GM12878 (cell line): ENCODE results near the gene CSNK1G2. TPM values are rescaled to one million over a fixed set of nuclear protein-coding genes. Genes with fewer than 3 reads are reported as not detected.

Source experiments
- BACH1 ChIP-seq: fragments of 450-650 bp; IDR thresholded peaks from 2 replicates; pipeline ENCODE4 v1.6.1; 2017; ENCODE audit warnings: mild to moderate bottlenecking, borderline replicate concordance
- KDM1A ChIP-seq: fragments of 200-600 bp; sonication (generic); IDR thresholded peaks from 2 replicates; pipeline ENCODE4 v1.6.1; 2016; ENCODE audit warnings: borderline replicate concordance
- NFYA ChIP-seq: IDR thresholded peaks from 2 replicates; pipeline ENCODE4 v1.6.1; 2011; ENCODE audit warnings: low read depth, mild to moderate bottlenecking, low read length, improper control_type of control experiment, borderline replicate concordance
- NFYB ChIP-seq: IDR thresholded peaks from 2 replicates; pipeline ENCODE4 v1.6.1; 2011; ENCODE audit warnings: low read depth, mild to moderate bottlenecking, low read length, improper control_type of control experiment, moderate library complexity; ENCODE audit not compliant: insufficient read depth
- NR2C1 ChIP-seq: fragments of 450-650 bp; IDR thresholded peaks from 2 replicates; pipeline ENCODE4 v1.6.1; 2017; ENCODE audit warnings: antibody characterized with exemption, mild to moderate bottlenecking, moderate library complexity
- NR2F1 ChIP-seq: fragments of 450-650 bp; conservative IDR thresholded peaks from 2 replicates; pipeline ENCODE4 v1.6.1; 2017; ENCODE audit warnings: mild to moderate bottlenecking
- POU2F2 ChIP-seq: IDR thresholded peaks from 3 replicates; pipeline ENCODE4 v1.6.1; 2011; ENCODE audit warnings: low read depth, mild to moderate bottlenecking, low read length, borderline replicate concordance
- SUPT20H ChIP-seq: IDR thresholded peaks from 2 replicates; pipeline ENCODE4 v1.6.1; 2011; ENCODE audit warnings: low read depth, mild to moderate bottlenecking, low read length, moderate library complexity, borderline replicate concordance; ENCODE audit not compliant: control insufficient read depth
- SUZ12 ChIP-seq: fragments of 200-600 bp; sonication (generic); IDR thresholded peaks from one replicate; pipeline ENCODE4 v1.6.1; 2018; ENCODE audit warnings: antibody characterized with exemption, mild to moderate bottlenecking; ENCODE audit not compliant: unreplicated experiment
- TAF1 ChIP-seq: IDR thresholded peaks from 2 replicates; pipeline ENCODE4 v1.6.1; 2011; ENCODE audit warnings: mild to moderate bottlenecking, low read depth, low read length, borderline replicate concordance
- YBX1 ChIP-seq: fragments of 450-650 bp; IDR thresholded peaks from 2 replicates; pipeline ENCODE4 v1.6.1; 2016; ENCODE audit warnings: antibody characterized with exemption
- ZNF217 ChIP-seq: fragments of 450-650 bp; IDR thresholded peaks from 2 replicates; pipeline ENCODE4 v1.6.1; 2017; ENCODE audit warnings: antibody characterized with exemption, mild to moderate bottlenecking
- ZNF274 ChIP-seq: IDR thresholded peaks from one replicate; pipeline ENCODE4 v1.8.0; 2011; ENCODE audit not compliant: insufficient read length, insufficient read depth
- ZSCAN29 ChIP-seq: fragments of 450-650 bp; IDR thresholded peaks from 2 replicates; pipeline ENCODE4 v1.6.1; 2017; ENCODE audit warnings: mild to moderate bottlenecking, moderate library complexity
- ZZZ3 ChIP-seq: IDR thresholded peaks from 2 replicates; pipeline ENCODE4 v1.6.1; 2011; ENCODE audit warnings: low read depth; ENCODE audit not compliant: control insufficient read depth, insufficient read length
- polyA plus RNA-seq, 11 experiments: library from polyadenylated mRNA; depleted of rRNA in 4 of 11; unstranded in 6 of 11; stranded (reverse) in 5 of 11; fragments of >200 nt; fragmentation: Nextera tagmentation in 4 of 11; fragmentation: Illumina TruSeq in 1 of 11; extraction: Ambion mirVana in 4 of 11; extraction: Trizol in 1 of 11; gene quantifications; 1 replicate in 1 of 11; 2 replicates in 10 of 11; pipeline versions ENCODE4 v1.2.1 to v1.2.3, GENCODE V29; 2011 to 2016; ENCODE audit warnings: inconsistent platforms in 2 of 11, missing spikeins in 2 of 11, low read depth in 1 of 11
- total RNA-seq, 4 experiments: library from RNA; depleted of rRNA in 3 of 4; stranded (reverse); fragments of >200 nt in 3 of 4; fragmentation: Illumina TruSeq in 1 of 4; extraction: Trizol in 1 of 4; gene quantifications; 2 replicates each; pipeline versions ENCODE4 v1.2.1 to v1.2.3, GENCODE V29; 2013 to 2021
- TF ChIP-seq, protein P1 (sequence below): fragments of 450-650 bp; IDR thresholded peaks from 2 replicates; pipeline ENCODE4 v1.6.1; 2017; ENCODE audit warnings: mild to moderate bottlenecking, low read depth, inconsistent platforms; ENCODE audit not compliant: poor library complexity, severe bottlenecking
- TF ChIP-seq, protein P2 (sequence below): fragments of 450-650 bp; formaldehyde crosslinking; IDR thresholded peaks from 2 replicates; pipeline ENCODE4 v1.4.0; 2022; ENCODE audit warnings: mild to moderate bottlenecking, moderate library complexity
- TF ChIP-seq, protein P3 (sequence below): IDR thresholded peaks from 2 replicates; pipeline ENCODE4 v1.6.1; 2012; ENCODE audit warnings: improper control_type of control experiment, low read depth, low read length; ENCODE audit not compliant: insufficient replicate concordance

Gene CSNK1G2
- total and polyA plus RNA-seq, 10 of the 15 experiments (the other 5 are each of a cell fraction or from before 2014, with no cell fraction given): 0.64 to 109 (median 25.0) TPM

DNA sequence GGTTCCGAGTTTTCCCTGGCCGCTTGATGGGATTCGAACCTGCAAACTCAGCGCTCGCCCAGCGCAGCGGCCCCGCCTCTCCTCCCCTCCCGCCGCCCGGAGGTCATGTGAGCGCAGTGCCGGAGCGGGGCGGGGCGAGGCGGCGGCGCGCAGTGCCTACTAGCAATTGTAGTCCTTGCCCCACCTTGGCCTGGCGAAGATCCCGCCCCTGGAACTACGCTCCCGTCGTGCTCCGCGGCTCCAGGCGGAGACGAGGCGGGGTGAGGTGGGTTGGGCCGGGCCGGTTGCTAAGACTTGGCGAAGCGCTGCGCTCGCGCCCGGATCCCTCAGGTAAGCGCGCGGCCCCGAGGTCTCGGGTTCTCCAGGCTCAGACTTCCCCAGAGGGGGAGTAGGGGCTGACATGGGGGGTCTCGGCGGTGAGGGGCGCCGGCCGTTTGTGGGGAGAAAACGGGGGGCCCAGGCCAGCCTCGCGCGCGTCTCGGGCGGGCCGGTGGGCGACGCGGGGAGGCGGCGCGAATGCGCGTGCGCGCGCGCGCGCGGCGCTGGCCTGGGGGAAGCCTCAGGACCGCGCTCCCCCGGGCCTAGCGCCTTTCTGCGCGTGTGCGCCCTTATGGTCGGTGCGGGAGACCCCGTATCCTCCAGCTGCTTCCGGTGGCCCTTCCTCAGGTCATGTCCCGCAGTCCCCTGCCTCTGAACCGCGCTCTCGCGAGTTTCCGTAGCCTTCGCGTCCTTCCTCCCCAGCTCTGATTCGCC is 35.7 kb upstream of the CSNK1G2 start, which contains the start of the genes ADAT3 and SCAMP4 (continued):
- TF ChIP-seq, protein P1, sequence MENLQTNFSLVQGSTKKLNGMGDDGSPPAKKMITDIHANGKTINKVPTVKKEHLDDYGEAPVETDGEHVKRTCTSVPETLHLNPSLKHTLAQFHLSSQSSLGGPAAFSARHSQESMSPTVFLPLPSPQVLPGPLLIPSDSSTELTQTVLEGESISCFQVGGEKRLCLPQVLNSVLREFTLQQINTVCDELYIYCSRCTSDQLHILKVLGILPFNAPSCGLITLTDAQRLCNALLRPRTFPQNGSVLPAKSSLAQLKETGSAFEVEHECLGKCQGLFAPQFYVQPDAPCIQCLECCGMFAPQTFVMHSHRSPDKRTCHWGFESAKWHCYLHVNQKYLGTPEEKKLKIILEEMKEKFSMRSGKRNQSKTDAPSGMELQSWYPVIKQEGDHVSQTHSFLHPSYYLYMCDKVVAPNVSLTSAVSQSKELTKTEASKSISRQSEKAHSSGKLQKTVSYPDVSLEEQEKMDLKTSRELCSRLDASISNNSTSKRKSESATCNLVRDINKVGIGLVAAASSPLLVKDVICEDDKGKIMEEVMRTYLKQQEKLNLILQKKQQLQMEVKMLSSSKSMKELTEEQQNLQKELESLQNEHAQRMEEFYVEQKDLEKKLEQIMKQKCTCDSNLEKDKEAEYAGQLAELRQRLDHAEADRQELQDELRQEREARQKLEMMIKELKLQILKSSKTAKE: no peak
- TF ChIP-seq NR2C1 (peak; percentile 98), NFYB (no peak), ZZZ3 (no peak), BACH1 (peak; percentile 62; the same call in 1 of the 2 replicates), ZSCAN29 (0 out of 2 replicates have a peak, but pooled peaks have one; percentile 18), ZNF217 (0 out of 2 replicates have a peak, but pooled peaks have one; percentile 48), NR2F1 (peak; percentile 99), KDM1A (no peak), ZNF274 (no peak), YBX1 (no peak), TAF1 (no peak), SUZ12 (no peak), NFYA (no peak), SUPT20H (no peak), POU2F2 (peak; percentile 34; the same call in 1 of the 3 replicates)
- TF ChIP-seq, protein P2, sequence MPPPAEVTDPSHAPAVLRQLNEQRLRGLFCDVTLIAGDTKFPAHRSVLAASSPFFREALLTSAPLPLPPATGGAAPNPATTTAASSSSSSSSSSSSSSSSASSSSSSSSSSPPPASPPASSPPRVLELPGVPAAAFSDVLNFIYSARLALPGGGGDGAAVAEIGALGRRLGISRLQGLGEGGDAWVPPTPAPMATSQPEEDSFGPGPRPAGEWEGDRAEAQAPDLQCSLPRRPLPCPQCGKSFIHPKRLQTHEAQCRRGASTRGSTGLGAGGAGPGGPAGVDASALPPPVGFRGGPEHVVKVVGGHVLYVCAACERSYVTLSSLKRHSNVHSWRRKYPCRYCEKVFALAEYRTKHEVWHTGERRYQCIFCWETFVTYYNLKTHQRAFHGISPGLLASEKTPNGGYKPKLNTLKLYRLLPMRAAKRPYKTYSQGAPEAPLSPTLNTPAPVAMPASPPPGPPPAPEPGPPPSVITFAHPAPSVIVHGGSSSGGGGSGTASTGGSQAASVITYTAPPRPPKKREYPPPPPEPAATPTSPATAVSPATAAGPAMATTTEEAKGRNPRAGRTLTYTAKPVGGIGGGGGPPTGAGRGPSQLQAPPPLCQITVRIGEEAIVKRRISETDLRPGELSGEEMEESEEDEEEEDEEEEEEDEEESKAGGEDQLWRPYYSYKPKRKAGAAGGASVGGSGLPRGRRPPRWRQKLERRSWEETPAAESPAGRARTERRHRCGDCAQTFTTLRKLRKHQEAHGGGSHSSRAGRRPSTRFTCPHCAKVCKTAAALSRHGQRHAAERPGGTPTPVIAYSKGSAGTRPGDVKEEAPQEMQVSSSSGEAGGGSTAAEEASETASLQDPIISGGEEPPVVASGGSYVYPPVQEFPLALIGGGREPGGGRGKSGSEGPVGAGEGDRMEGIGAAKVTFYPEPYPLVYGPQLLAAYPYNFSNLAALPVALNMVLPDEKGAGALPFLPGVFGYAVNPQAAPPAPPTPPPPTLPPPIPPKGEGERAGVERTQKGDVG (CRISPR knock-in tag): no peak
- TF ChIP-seq, protein P3, sequence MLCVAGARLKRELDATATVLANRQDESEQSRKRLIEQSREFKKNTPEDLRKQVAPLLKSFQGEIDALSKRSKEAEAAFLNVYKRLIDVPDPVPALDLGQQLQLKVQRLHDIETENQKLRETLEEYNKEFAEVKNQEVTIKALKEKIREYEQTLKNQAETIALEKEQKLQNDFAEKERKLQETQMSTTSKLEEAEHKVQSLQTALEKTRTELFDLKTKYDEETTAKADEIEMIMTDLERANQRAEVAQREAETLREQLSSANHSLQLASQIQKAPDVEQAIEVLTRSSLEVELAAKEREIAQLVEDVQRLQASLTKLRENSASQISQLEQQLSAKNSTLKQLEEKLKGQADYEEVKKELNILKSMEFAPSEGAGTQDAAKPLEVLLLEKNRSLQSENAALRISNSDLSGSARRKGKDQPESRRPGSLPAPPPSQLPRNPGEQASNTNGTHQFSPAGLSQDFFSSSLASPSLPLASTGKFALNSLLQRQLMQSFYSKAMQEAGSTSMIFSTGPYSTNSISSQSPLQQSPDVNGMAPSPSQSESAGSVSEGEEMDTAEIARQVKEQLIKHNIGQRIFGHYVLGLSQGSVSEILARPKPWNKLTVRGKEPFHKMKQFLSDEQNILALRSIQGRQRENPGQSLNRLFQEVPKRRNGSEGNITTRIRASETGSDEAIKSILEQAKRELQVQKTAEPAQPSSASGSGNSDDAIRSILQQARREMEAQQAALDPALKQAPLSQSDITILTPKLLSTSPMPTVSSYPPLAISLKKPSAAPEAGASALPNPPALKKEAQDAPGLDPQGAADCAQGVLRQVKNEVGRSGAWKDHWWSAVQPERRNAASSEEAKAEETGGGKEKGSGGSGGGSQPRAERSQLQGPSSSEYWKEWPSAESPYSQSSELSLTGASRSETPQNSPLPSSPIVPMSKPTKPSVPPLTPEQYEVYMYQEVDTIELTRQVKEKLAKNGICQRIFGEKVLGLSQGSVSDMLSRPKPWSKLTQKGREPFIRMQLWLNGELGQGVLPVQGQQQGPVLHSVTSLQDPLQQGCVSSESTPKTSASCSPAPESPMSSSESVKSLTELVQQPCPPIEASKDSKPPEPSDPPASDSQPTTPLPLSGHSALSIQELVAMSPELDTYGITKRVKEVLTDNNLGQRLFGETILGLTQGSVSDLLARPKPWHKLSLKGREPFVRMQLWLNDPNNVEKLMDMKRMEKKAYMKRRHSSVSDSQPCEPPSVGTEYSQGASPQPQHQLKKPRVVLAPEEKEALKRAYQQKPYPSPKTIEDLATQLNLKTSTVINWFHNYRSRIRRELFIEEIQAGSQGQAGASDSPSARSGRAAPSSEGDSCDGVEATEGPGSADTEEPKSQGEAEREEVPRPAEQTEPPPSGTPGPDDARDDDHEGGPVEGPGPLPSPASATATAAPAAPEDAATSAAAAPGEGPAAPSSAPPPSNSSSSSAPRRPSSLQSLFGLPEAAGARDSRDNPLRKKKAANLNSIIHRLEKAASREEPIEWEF: peak; percentile 92
